HTR-8/SVneo (cell line): ENCODE measurements around the gene TIMM10.

Source experiments
- DNase-seq: peaks from one replicate; pipeline ENCODE4 v3.0.0; 2011; ENCODE audit warnings: low spot score, mixed read lengths; ENCODE audit not compliant: insufficient read length
- FAIRE-seq: peaks from 2 replicates; lab custom pipeline; 2011; peaks lifted over from hg19 to GRCh38; lab: Jason Lieb, UNC

TIMM10 gene

GRCh38 chr11:57508341-57509170 is 22.0 kb downstream of the TIMM10 start:
- FAIRE-seq = no peak

GRCh38 chr11:57506522-57506921 is 24.0 kb downstream of the TIMM10 start:
- no peak for DNase-seq
- no peak for FAIRE-seq

More at GRCh38 chr11:57508341-57509170, 22.0 kb downstream of the TIMM10 start:
- DNase-seq = no peak

GRCh38 chr11:57504511-57504910 is 26.0 kb downstream of the TIMM10 start:
- DNase-seq (no peak), FAIRE-seq (no peak)

GRCh38 chr11:57502870-57503269 is 27.7 kb downstream of the TIMM10 start:
- DNase-seq = no peak
- no peak for FAIRE-seq

- FAIRE-seq = no peak
- DNase-seq = no peak
Observed at GRCh38 chr11:57502376-57502775, 28.2 kb downstream of the TIMM10 start.

GRCh38 chr11:57501953-57502352 is 28.6 kb downstream of the TIMM10 start:
- no peak for FAIRE-seq

GRCh38 chr11:57500926-57501325 is 29.6 kb downstream of the TIMM10 start:
- DNase-seq = no peak
- FAIRE-seq = no peak

More at GRCh38 chr11:57501953-57502352, 28.6 kb downstream of the TIMM10 start:
- DNase-seq = no peak

GRCh38 chr11:57500515-57500914 is 30.0 kb downstream of the TIMM10 start:
- FAIRE-seq (no peak), DNase-seq (no peak)

GRCh38 chr11:57499983-57500461 is 30.5 kb downstream of the TIMM10 start:
- FAIRE-seq (peak; percentile 85), DNase-seq (no peak)

- no peak for FAIRE-seq
- no peak for DNase-seq
Observed at GRCh38 chr11:57499413-57499982, 31.1 kb downstream of the TIMM10 start.

GRCh38 chr11:57498540-57498939 is 32.0 kb downstream of the TIMM10 start:
- DNase-seq (no peak), FAIRE-seq (no peak)

GRCh38 chr11:57497303-57498247 is 33.0 kb downstream of the TIMM10 start:
- DNase-seq (no peak), FAIRE-seq (no peak)

GRCh38 chr11:57496109-57496820 is 34.3 kb downstream of the TIMM10 start:
- no peak for FAIRE-seq
- no peak for DNase-seq

GRCh38 chr11:57493507-57494503 is 36.7 kb downstream of the TIMM10 start:
- FAIRE-seq = peak; percentile 4
- peak; percentile 48 for DNase-seq

- DNase-seq = no peak
- no peak for FAIRE-seq
Observed at GRCh38 chr11:57491371-57492061, 39.0 kb downstream of the TIMM10 start.

GRCh38 chr11:57490456-57491248 is 39.9 kb downstream of the TIMM10 start:
- no peak for FAIRE-seq
- DNase-seq = no peak

- FAIRE-seq (no peak), DNase-seq (no peak)
Observed at GRCh38 chr11:57487920-57488659, 42.5 kb downstream of the TIMM10 start.
